ENCODE measurements around the gene GRIA4. TPM values are rescaled to one million over a fixed set of nuclear protein-coding genes. Genes with fewer than 3 reads are reported as not detected.
A peak's percentile ranks its signal among the peaks of the same experiment; 100 is the strongest.

GRIA4 gene
- polyA plus RNA-seq, 1 of the 3 experiments (the other 2 are of a cell fraction), result 0.02 TPM

DNA sequence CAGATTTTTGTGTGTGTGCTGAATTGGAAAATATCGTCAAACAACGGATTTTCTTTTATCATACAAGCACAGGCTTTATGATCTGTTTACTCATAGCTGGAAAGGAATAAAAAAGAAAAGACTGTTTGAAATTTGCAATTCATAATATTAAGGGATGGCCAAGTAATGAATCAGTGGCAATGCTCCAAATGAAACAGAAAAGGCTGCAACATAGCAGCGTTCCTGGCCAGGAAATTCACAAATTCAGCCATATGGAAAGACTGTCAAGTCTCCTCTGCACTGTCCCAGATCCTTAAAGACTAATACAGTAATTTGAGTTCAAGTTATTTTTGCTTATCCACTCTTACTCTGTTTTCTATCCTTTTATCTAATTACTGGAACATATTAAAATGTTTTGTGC is 313.9 kb downstream of the GRIA4 start:
- POLR2A ChIA-PET, result no interaction called here
- CTCF ChIA-PET, result interaction anchor here (0.6 to 0.7 kb wide), 2 partner anchors 61 to 1759 kb away, joined by 3 read pairs; no protein-coding TSS in a partner anchor
- Histone ChIP-seq H2AFZ (ENCODE audit: low read depth) (peak overlapping the region; percentile 33; the same call in 1 of the 2 replicates), H4K20me1 (ENCODE audit: insufficient read depth) (no peaks in the 10 kb centered on the region), H3K36me3 (replicated peaks in 1 of 2; ENCODE audit: control insufficient read depth in 1 of 2, insufficient read depth in 2 of 2, low read length in 1 of 2) (no peaks in the 10 kb centered on the region), H3F3A (replicated peaks; ENCODE audit: insufficient read depth) (peaks cover 6% of the 10 kb centered on the region), H3K9me2 (no peaks in the 10 kb centered on the region), H3K4me2 (0 out of 2 replicates have a peak overlapping the region, but pooled peaks have one; percentile 21), H3K4me1 (ENCODE audit: control insufficient read depth in 1 of 2, insufficient read depth in 2 of 2, low read depth in 1 of 2, low read length in 1 of 2) (no peaks in the 10 kb centered on the region; a peak in 1 of 4 replicates), H3K9me3 (no peaks in the 10 kb centered on the region), H3K79me2 (ENCODE audit: insufficient read depth) (no peaks in the 10 kb centered on the region), H3K9ac (no peak overlapping the region), H3K27ac (ENCODE audit: low read depth in 2 of 2, low read length in 1 of 2) (peak overlapping the region; percentile 27 to 28; a peak in 2 of 4 replicates), H3K27me3 (ENCODE audit: insufficient read depth) (no peaks in the 10 kb centered on the region), H3K4me3 (ENCODE audit: low read depth in 2 of 2, low read length in 1 of 2) (no peak overlapping the region)
- TF ChIP-seq USF2 (IDR thresholded peaks at IDR 0.05; ENCODE audit: borderline replicate concordance, low read depth, low read length), result no peak
- TF ChIP-seq ELF1 (IDR thresholded peaks at IDR 0.05), result no peak
- no peak for TF ChIP-seq TAF1 (IDR thresholded peaks at IDR 0.05; ENCODE audit: borderline replicate concordance, low read depth, low read length)
- TF ChIP-seq, protein P1, sequence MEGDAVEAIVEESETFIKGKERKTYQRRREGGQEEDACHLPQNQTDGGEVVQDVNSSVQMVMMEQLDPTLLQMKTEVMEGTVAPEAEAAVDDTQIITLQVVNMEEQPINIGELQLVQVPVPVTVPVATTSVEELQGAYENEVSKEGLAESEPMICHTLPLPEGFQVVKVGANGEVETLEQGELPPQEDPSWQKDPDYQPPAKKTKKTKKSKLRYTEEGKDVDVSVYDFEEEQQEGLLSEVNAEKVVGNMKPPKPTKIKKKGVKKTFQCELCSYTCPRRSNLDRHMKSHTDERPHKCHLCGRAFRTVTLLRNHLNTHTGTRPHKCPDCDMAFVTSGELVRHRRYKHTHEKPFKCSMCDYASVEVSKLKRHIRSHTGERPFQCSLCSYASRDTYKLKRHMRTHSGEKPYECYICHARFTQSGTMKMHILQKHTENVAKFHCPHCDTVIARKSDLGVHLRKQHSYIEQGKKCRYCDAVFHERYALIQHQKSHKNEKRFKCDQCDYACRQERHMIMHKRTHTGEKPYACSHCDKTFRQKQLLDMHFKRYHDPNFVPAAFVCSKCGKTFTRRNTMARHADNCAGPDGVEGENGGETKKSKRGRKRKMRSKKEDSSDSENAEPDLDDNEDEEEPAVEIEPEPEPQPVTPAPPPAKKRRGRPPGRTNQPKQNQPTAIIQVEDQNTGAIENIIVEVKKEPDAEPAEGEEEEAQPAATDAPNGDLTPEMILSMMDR (IDR thresholded peaks at IDR 0.05), result no peak
- TF ChIP-seq, protein P2, sequence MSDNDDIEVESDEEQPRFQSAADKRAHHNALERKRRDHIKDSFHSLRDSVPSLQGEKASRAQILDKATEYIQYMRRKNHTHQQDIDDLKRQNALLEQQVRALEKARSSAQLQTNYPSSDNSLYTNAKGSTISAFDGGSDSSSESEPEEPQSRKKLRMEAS (IDR thresholded peaks at IDR 0.05; ENCODE audit: low read depth), result no peak
- no peak for TF ChIP-seq GABPA (IDR thresholded peaks at IDR 0.05; ENCODE audit: low read depth)
- TF ChIP-seq, protein P3, sequence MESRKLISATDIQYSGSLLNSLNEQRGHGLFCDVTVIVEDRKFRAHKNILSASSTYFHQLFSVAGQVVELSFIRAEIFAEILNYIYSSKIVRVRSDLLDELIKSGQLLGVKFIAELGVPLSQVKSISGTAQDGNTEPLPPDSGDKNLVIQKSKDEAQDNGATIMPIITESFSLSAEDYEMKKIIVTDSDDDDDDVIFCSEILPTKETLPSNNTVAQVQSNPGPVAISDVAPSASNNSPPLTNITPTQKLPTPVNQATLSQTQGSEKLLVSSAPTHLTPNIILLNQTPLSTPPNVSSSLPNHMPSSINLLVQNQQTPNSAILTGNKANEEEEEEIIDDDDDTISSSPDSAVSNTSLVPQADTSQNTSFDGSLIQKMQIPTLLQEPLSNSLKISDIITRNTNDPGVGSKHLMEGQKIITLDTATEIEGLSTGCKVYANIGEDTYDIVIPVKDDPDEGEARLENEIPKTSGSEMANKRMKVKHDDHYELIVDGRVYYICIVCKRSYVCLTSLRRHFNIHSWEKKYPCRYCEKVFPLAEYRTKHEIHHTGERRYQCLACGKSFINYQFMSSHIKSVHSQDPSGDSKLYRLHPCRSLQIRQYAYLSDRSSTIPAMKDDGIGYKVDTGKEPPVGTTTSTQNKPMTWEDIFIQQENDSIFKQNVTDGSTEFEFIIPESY (IDR thresholded peaks at IDR 0.05; ENCODE audit: borderline replicate concordance, low read depth), result no peak
- no peak for TF ChIP-seq RXRA (IDR thresholded peaks at IDR 0.05; ENCODE audit: borderline replicate concordance, low read depth)
- no peak for TF ChIP-seq EZH2phosphoT487 (IDR thresholded peaks at IDR 0.05; ENCODE audit: borderline replicate concordance, low read depth)
- no peak for TF ChIP-seq FOXM1 (IDR thresholded peaks at IDR 0.05; ENCODE audit: low read depth)
- TF ChIP-seq RFX5 (IDR thresholded peaks at IDR 0.05; ENCODE audit: low read length), result no peak
- TF ChIP-seq, protein P4, sequence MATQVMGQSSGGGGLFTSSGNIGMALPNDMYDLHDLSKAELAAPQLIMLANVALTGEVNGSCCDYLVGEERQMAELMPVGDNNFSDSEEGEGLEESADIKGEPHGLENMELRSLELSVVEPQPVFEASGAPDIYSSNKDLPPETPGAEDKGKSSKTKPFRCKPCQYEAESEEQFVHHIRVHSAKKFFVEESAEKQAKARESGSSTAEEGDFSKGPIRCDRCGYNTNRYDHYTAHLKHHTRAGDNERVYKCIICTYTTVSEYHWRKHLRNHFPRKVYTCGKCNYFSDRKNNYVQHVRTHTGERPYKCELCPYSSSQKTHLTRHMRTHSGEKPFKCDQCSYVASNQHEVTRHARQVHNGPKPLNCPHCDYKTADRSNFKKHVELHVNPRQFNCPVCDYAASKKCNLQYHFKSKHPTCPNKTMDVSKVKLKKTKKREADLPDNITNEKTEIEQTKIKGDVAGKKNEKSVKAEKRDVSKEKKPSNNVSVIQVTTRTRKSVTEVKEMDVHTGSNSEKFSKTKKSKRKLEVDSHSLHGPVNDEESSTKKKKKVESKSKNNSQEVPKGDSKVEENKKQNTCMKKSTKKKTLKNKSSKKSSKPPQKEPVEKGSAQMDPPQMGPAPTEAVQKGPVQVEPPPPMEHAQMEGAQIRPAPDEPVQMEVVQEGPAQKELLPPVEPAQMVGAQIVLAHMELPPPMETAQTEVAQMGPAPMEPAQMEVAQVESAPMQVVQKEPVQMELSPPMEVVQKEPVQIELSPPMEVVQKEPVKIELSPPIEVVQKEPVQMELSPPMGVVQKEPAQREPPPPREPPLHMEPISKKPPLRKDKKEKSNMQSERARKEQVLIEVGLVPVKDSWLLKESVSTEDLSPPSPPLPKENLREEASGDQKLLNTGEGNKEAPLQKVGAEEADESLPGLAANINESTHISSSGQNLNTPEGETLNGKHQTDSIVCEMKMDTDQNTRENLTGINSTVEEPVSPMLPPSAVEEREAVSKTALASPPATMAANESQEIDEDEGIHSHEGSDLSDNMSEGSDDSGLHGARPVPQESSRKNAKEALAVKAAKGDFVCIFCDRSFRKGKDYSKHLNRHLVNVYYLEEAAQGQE (IDR thresholded peaks at IDR 0.05; ENCODE audit: low read depth, low read length), result no peak
- no peak for TF ChIP-seq RAD21 (IDR thresholded peaks at IDR 0.05; ENCODE audit: low read length)
- TF ChIP-seq TEAD4 (IDR thresholded peaks at IDR 0.05; ENCODE audit: borderline replicate concordance, insufficient read depth), result no peak
- peak; percentile 17; the same call in 1 of the 2 replicates for TF ChIP-seq TCF12 (IDR thresholded peaks at IDR 0.05)
- no peak for TF ChIP-seq FOXJ3 (CRISPR knock-in tag; IDR thresholded peaks at IDR 0.05)
- TF ChIP-seq YY1 (IDR thresholded peaks at IDR 0.05; ENCODE audit: low read depth), result no peak
- TF ChIP-seq, protein P5, sequence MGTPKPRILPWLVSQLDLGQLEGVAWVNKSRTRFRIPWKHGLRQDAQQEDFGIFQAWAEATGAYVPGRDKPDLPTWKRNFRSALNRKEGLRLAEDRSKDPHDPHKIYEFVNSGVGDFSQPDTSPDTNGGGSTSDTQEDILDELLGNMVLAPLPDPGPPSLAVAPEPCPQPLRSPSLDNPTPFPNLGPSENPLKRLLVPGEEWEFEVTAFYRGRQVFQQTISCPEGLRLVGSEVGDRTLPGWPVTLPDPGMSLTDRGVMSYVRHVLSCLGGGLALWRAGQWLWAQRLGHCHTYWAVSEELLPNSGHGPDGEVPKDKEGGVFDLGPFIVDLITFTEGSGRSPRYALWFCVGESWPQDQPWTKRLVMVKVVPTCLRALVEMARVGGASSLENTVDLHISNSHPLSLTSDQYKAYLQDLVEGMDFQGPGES (IDR thresholded peaks at IDR 0.05; ENCODE audit: low read depth, low read length), result no peak
- no peak for TF ChIP-seq FOSL2 (IDR thresholded peaks at IDR 0.05; ENCODE audit: borderline replicate concordance, low read depth)
- TF ChIP-seq, protein P6, sequence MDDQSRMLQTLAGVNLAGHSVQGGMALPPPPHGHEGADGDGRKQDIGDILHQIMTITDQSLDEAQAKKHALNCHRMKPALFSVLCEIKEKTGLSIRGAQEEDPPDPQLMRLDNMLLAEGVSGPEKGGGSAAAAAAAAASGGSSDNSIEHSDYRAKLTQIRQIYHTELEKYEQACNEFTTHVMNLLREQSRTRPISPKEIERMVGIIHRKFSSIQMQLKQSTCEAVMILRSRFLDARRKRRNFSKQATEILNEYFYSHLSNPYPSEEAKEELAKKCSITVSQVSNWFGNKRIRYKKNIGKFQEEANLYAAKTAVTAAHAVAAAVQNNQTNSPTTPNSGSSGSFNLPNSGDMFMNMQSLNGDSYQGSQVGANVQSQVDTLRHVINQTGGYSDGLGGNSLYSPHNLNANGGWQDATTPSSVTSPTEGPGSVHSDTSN (IDR thresholded peaks at IDR 0.05), result 0 out of 2 replicates have a peak, but pooled peaks have one; percentile 6
- TF ChIP-seq SMC3 (IDR thresholded peaks at IDR 0.05; ENCODE audit: low read depth, low read length), result no peak
- no peak for TF ChIP-seq MEF2A (IDR thresholded peaks at IDR 0.05; ENCODE audit: borderline replicate concordance, low read depth)
- TF ChIP-seq NFIC (IDR thresholded peaks at IDR 0.05; ENCODE audit: borderline replicate concordance), result peak; percentile 59; the same call in 1 of the 2 replicates
- no peak for DNase-seq
- 49% methylated on average over 3 of the region's 3 CpGs for WGBS (ENCODE audit: low lambda C conversion rate)

Data from SK-N-SH (cell line).